ENCODE measurements around the gene TEKT5.

DNA sequence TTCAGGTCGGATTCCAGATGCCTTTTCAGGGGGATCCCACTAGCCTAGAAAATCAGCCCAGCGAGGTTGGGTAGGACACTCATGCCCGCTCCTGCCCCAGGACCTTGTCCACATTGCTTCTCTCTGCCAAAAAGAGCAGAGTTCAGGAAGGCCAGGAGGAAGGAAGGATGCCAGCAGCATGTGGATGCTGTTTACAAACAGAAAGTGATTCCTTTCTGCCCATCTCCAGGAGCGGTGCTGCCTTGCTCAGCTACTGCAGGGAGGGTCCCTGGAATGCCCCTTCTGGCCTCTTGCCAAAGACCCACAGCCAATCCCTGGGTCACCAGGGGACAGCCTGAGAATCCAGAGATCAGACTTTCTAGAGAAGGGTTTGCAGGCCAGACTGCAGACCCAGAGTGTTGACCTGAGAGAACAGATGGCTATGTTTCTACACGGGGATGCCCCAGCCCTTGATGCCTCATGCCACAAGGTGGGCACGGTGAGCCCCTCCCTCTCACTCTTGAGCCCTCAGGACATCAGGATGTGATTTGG lies 82.0 kb downstream of the TEKT5 start:
- TF ChIP-seq, protein P1, sequence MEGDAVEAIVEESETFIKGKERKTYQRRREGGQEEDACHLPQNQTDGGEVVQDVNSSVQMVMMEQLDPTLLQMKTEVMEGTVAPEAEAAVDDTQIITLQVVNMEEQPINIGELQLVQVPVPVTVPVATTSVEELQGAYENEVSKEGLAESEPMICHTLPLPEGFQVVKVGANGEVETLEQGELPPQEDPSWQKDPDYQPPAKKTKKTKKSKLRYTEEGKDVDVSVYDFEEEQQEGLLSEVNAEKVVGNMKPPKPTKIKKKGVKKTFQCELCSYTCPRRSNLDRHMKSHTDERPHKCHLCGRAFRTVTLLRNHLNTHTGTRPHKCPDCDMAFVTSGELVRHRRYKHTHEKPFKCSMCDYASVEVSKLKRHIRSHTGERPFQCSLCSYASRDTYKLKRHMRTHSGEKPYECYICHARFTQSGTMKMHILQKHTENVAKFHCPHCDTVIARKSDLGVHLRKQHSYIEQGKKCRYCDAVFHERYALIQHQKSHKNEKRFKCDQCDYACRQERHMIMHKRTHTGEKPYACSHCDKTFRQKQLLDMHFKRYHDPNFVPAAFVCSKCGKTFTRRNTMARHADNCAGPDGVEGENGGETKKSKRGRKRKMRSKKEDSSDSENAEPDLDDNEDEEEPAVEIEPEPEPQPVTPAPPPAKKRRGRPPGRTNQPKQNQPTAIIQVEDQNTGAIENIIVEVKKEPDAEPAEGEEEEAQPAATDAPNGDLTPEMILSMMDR (conservative IDR thresholded peaks at IDR 0.05 in 1 of 2, IDR thresholded peaks at IDR 0.05 in 1 of 2; ENCODE audit: low read depth in 1 of 2, low read length in 2 of 2), result no peak
- TF ChIP-seq EZH2 (IDR thresholded peaks at IDR 0.05; ENCODE audit: low read length, missing control alignments), result no peak

All from fibroblast of lung (primary cell).